K562 (cell line): ENCODE measurements around the gene ZFYVE28. TPM values are rescaled to one million over a fixed set of nuclear protein-coding genes. Genes with fewer than 3 reads are reported as not detected.

ENCODE experiments used
- ATAC-seq: fragments of 200-7000 bp; cut with Tn5 transposase; 3 replicates; pipeline ENCODE4 v1.9.1; 2020; ENCODE audit warnings: moderate library complexity
- BruUV-seq: library from RNA; stranded (reverse); fragments of 400-500 nt; replicated peaks from 2 replicates; lab custom pipeline; 2021; lab: Mats Ljungman, UMichigan
- CTCF ChIA-PET: fragments of 300-600 bp; formaldehyde crosslinking; extraction: SDS; loops from one replicate; lab custom pipeline; 2021; ENCODE audit warnings: low intra/inter-chr PET ratio; lab: Yijun Ruan, JAX
- POLR2A ChIA-PET: fragments of 300-600, 350-650 bp; sonication (Branson Sonifier 250); formaldehyde crosslinking; extraction: SDS; loops from one replicate; lab custom pipeline; 2021; ENCODE audit warnings: antibody characterized with exemption, inconsistent platforms; lab: Yijun Ruan, JAX
- DNase-seq, 4 experiments: peaks; one replicate each; pipeline versions ENCODE4 v3.0.0 to v3.0.0-alpha.2; 2011 to 2018; ENCODE audit warnings: low spot score in 3 of 4, mixed read lengths in 3 of 4; ENCODE audit errors: extremely low read depth in 1 of 4
- FAIRE-seq: peaks from 2 replicates; lab custom pipeline; 2011; peaks lifted over from hg19 to GRCh38; lab: Jason Lieb, UNC
- H2AFZ ChIP-seq: 2 replicates; pipeline ENCODE4 v1.6.0; 2011; ENCODE audit warnings: low read depth, low read length, control low read depth, inconsistent platforms
- H3K27ac ChIP-seq: fragments of 200-600 bp; 3 replicates; pipeline ENCODE4 v1.8.0; 2011; ENCODE audit warnings: low read depth, mild to moderate bottlenecking, control low read depth, inconsistent platforms, low read length, moderate library complexity, mixed read lengths; ENCODE audit errors: extremely low read depth
- H3K27me3 ChIP-seq, 2 experiments: fragments of 300-600 bp in 1 of 2; 2 replicates in 1 of 2; 3 replicates in 1 of 2; pipeline versions ENCODE4 v1.6.0 to v1.8.0; 2011; ENCODE audit warnings: inconsistent platforms in 2 of 2, low read length in 2 of 2, mild to moderate bottlenecking in 1 of 2, mixed read lengths in 1 of 2, moderate library complexity in 1 of 2; ENCODE audit not compliant: control insufficient read depth in 2 of 2, insufficient read depth in 2 of 2
- H3K36me3 ChIP-seq: fragments of 300-600 bp; 3 replicates; pipeline ENCODE4 v1.8.0; 2011; ENCODE audit warnings: mild to moderate bottlenecking, low read length, inconsistent platforms; ENCODE audit not compliant: control insufficient read depth, insufficient read depth
- H3K4me1 ChIP-seq, 2 experiments: fragments of 200-600 bp in 1 of 2; replicated peaks in 1 of 2; 2 replicates in 1 of 2; 3 replicates in 1 of 2; pipeline versions ENCODE4 v1.5.1 to v1.8.0; 2011; ENCODE audit warnings: inconsistent platforms in 2 of 2, low read length in 2 of 2, mild to moderate bottlenecking in 1 of 2, mixed read lengths in 1 of 2, moderate library complexity in 1 of 2; ENCODE audit not compliant: control insufficient read depth in 2 of 2, insufficient read depth in 2 of 2
- H3K4me2 ChIP-seq: 2 replicates; pipeline ENCODE4 v1.6.1; 2011; ENCODE audit warnings: low read length, control low read depth, inconsistent platforms, mixed read lengths; ENCODE audit not compliant: insufficient read depth
- H3K4me3 ChIP-seq: fragments of 200-600 bp; sonication (generic), shearing (Covaris generic); 2 replicates; pipeline ENCODE4 v1.5.1; 2016; ENCODE audit warnings: control low read depth, inconsistent platforms
- H3K79me2 ChIP-seq: fragments of 200-600 bp; 3 replicates; pipeline ENCODE4 v1.8.0; 2011; ENCODE audit warnings: low read length, inconsistent platforms; ENCODE audit not compliant: control insufficient read depth, insufficient read depth
- H3K9ac ChIP-seq, 2 experiments: 2 replicates each; pipeline versions ENCODE4 v1.6.0 to v1.6.1; 2011; ENCODE audit warnings: low read depth in 2 of 2, low read length in 2 of 2, control low read depth in 1 of 2, inconsistent platforms in 1 of 2, mild to moderate bottlenecking in 1 of 2, mixed read lengths in 1 of 2; ENCODE audit not compliant: insufficient read depth in 1 of 2
- H3K9me1 ChIP-seq: one replicate; pipeline ENCODE4 v1.6.0; 2011; ENCODE audit warnings: inconsistent platforms, mild to moderate bottlenecking, low read length, moderate library complexity; ENCODE audit not compliant: control insufficient read depth, insufficient read depth
- H3K9me3 ChIP-seq: replicated peaks from 2 replicates; pipeline ENCODE4 v1.5.1; 2011; ENCODE audit warnings: low read depth, low read length, inconsistent platforms; ENCODE audit not compliant: control insufficient read depth, insufficient read depth
- H4K20me1 ChIP-seq: replicated peaks from 2 replicates; pipeline ENCODE4 v1.6.1; 2011; ENCODE audit warnings: low read length, inconsistent platforms, mixed read lengths; ENCODE audit not compliant: control insufficient read depth, insufficient read depth
- HNRNPH1 ChIP-seq: fragments of 200-400 bp; formaldehyde crosslinking; optimal IDR thresholded peaks from 2 replicates; pipeline ENCODE3; 2017; ENCODE audit warnings: low read depth, mild to moderate bottlenecking, low read length, moderate library complexity
- TBP ChIP-seq: optimal IDR thresholded peaks from 2 replicates; pipeline ENCODE3; 2011; ENCODE audit warnings: low read depth, low read length, improper control_type of control experiment
- WGBS: fragments of 100-300 bp; shearing (Covaris generic); methylation state at CpG from one replicate; pipeline ENCODE4 v1.1.6; 2016; ENCODE audit warnings: low coverage, mixed read lengths; ENCODE audit not compliant: insufficient coverage; ENCODE audit errors: missing lambda C conversion rate; 5-methylcytosine and 5-hydroxymethylcytosine counted together
- in situ Hi-C: fragments of 300-500 bp; cut with MboI; formaldehyde crosslinking; loops from 4 replicates; pipeline ENCODE4 v1.15.0; 2018; ENCODE audit warnings: inconsistent platforms, mixed read lengths
- intact Hi-C: fragments of 100-400 bp; cut with micrococcal nuclease; formaldehyde crosslinking; loops from 2 replicates; pipeline ENCODE4 v1.14.2; 2022
- polyA plus RNA-seq, 8 experiments: library from polyadenylated mRNA; depleted of rRNA in 4 of 8; stranded (reverse) in 5 of 8; unstranded in 3 of 8; fragments of >200 nt; fragmentation: Nextera tagmentation in 2 of 8; fragmentation: Illumina TruSeq in 1 of 8; extraction: Ambion mirVana in 2 of 8; extraction: Trizol in 1 of 8; gene quantifications; 2 replicates each; pipeline versions ENCODE4 v1.2.1 to v1.2.3, GENCODE V29; 2011 to 2014; ENCODE audit warnings: inconsistent platforms in 1 of 8, missing spikeins in 1 of 8
- total RNA-seq, 7 experiments: library from RNA; depleted of rRNA in 6 of 7; stranded (reverse); fragments of >200 nt in 6 of 7; fragmentation: Illumina TruSeq in 2 of 7; extraction: Trizol in 2 of 7; gene quantifications; 2 replicates each; pipeline versions ENCODE4 v1.2.1 to v1.2.3, GENCODE V29; 2011 to 2021; ENCODE audit warnings: low replicate concordance in 1 of 7
- TF ChIP-seq, protein P1 (sequence below), 2 experiments: fragments of 250-450 bp in 1 of 2; fragments of 450-650 bp in 1 of 2; sonication (Bioruptor Pico) in 1 of 2; IDR thresholded peaks; 2 replicates each; pipeline versions ENCODE4 v1.6.1 to v1.8.0; 2016 to 2021; ENCODE audit warnings: mild to moderate bottlenecking in 2 of 2, moderate library complexity in 2 of 2, missing compliant biosample characterization in 1 of 2, missing genetic modification characterization in 1 of 2

ZFYVE28 gene
- total and polyA plus RNA-seq, 9 of the 15 experiments (the other 6 are each of a cell fraction or from before 2014, with no cell fraction given) = 1.3 to 24.8 (median 8.9) TPM

GRCh38 chr4:2451036-2451520, 32.6 kb upstream of the ZFYVE28 start:
- ChIA-PET POLR2A (interaction anchor here (0.6 to 1.0 kb wide), 3 partner anchors 15 to 337 kb away, joined by 3 to 4 read pairs (median 3); no protein-coding TSS in a partner anchor), CTCF (interaction anchor here (0.6 kb wide), 1 partner anchor 15 kb away, joined by 3 read pairs; no protein-coding TSS in a partner anchor)
- 8% methylated on average over 10 of the region's 10 CpGs for WGBS
- no peak overlapping the region for H3K4me2 ChIP-seq
- H3K4me3 ChIP-seq = no peak overlapping the region
- H3K79me2 ChIP-seq = no peaks in the 10 kb centered on the region
- H2AFZ ChIP-seq = no peak overlapping the region
- peaks cover 8% of the 10 kb centered on the region; the same call in 1 of the 2 replicates for H4K20me1 ChIP-seq
- in situ Hi-C loops (no loop called here), intact Hi-C loops (no loop called here)
- no peak for ATAC-seq
- TF ChIP-seq HNRNPH1 = no peak
- TF ChIP-seq, protein P1, sequence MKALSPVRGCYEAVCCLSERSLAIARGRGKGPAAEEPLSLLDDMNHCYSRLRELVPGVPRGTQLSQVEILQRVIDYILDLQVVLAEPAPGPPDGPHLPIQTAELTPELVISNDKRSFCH (CRISPR knock-in tag; IDR thresholded peaks at IDR 0.05) = no peak
- TF ChIP-seq, protein P1 (tag; IDR thresholded peaks at IDR 0.05) = no peak
- no peak for TF ChIP-seq TBP
- H3K27me3 ChIP-seq = peaks cover 20 to 48% of the 10 kb centered on the region in 2 experiments; a peak in 4 of 5 replicates
- H3K9me3 ChIP-seq = no peaks in the 10 kb centered on the region
- FAIRE-seq = no peak
- BruUV-seq = no TSS peak
- no peaks in the 10 kb centered on the region for H3K9me1 ChIP-seq
- no peaks in the 10 kb centered on the region for H3K36me3 ChIP-seq
- H3K27ac ChIP-seq = no peak overlapping the region
- H3K9ac ChIP-seq = peak overlapping the region in 1 of 2 experiments; percentile 45; a peak in 2 of 4 replicates
- H3K4me1 ChIP-seq = peaks cover 0 to 28% of the 10 kb centered on the region in 2 experiments; a peak in 2 of 5 replicates
- DNase-seq = no peak
